Stimulated activated CD8-positive, alpha-beta memory T cell treated with anti-CD3 and anti-CD28 coated beads, Interleukin-4, amount 100 ng/mL, for 24 hours (primary cell): ENCODE measurements around the gene ADGRA1.

Source experiments
- DNase-seq: peaks from one replicate; pipeline ENCODE4 v3.0.0-alpha.2; 2020; ENCODE audit warnings: low read depth

ADGRA1 gene

GRCh38 chr10:133056651-133057178, 31.0 kb upstream of the ADGRA1 start:
- no peak for DNase-seq

DNA sequence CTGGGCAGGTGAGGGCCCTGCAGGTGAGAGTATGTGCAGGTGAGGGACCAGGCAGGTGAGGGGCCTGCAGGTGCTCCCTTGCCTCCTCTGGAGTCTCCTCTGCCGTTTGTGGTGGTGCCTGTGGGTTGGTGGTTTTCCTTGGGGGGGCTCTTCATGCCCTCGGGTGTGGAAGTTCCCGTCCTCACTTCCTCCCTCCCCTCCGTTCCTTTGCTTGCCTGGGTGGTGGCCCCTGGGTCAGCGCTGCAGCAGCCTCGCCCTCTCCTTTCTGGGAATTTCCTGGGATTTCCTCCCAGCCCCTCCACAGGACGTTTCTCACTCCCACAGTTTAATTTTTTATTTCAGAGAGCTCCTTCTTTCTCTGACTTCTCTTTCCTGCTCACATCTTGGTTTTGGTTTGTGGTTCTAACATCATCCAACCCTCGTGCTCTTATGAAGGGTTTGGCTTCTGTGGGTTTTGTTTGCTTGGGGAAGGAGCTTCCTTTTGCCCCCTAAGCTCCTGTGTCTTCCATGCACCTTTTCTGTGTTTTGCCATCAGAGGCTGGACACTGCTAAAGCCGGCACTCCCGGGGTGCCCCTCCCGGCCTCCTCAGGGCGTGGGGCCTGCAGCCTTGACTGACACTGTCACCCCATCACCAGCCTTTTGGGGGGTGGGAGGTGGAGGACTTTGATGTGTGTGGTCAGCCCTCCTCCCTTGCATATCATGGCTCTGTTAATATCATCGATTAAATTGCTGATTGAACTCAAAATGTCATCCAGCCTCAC, 29.2 kb upstream of the ADGRA1 start:
- DNase-seq, result no peak

GRCh38 chr10:133059093-133059470, 28.6 kb upstream of the ADGRA1 start:
- no peak for DNase-seq

DNA sequence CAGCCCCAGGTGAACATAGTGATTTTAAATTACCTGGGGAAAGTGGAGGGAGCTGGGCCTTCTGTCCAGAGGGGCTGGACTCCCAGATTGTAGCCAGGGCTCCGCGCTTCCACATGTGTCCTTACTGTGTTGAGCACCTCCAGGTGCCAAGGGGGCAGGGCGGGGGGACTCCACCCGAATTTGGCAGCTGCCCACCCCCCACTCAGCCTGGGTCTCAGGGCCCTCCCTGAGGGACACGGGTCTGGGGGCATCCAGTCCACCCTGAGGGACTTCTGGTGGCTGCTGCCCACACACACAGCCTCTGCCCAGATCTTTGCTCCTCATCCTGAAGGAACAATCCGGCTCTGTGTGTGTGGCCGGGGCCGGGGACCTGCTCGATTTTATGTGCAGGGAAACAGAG, 28.2 kb upstream of the ADGRA1 start:
- DNase-seq, result no peak

DNA sequence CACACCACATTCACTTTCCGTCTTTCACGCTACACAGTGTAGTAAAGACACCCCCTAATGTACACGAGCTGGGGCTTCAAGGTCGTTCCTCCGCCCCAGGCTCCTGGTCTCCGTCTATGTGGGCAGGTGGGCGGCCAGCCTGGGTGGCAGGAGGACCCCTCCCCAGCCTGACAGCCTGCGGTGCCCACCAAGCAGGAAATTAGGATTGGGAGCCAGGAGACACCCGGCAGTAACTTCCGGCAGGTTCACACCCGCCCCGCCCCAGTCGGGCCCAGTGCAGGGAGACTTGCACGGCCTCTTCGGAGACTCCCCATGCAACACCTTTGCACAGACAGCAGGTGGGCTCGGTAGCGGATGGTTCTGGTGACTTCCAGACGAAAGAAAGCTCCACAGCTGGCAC, 27.7 kb upstream of the ADGRA1 start:
- DNase-seq, result no peak

DNA sequence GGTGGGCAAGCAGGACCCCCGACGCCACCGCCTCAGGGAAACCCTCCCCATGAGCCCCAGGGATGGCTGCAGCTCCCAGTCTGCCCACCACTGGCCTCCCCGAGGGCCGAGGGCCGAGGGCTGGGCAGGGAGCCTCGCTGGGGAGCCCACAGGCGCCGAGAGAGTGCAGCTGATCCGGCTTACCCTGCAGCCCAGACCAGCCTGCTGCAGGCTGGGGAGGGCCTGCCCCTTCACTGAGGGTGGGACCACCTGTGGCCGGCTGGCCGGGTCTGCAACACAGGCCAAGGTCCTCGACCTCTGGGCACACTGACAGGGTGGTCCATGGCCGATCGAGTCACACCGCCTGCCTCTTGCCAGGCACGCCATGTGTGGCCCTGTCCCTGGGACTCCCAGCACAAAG, 27.3 kb upstream of the ADGRA1 start:
- DNase-seq, result no peak

- no peak for DNase-seq
Measured at GRCh38 chr10:133060881-133061280, 26.8 kb upstream of the ADGRA1 start.

DNA sequence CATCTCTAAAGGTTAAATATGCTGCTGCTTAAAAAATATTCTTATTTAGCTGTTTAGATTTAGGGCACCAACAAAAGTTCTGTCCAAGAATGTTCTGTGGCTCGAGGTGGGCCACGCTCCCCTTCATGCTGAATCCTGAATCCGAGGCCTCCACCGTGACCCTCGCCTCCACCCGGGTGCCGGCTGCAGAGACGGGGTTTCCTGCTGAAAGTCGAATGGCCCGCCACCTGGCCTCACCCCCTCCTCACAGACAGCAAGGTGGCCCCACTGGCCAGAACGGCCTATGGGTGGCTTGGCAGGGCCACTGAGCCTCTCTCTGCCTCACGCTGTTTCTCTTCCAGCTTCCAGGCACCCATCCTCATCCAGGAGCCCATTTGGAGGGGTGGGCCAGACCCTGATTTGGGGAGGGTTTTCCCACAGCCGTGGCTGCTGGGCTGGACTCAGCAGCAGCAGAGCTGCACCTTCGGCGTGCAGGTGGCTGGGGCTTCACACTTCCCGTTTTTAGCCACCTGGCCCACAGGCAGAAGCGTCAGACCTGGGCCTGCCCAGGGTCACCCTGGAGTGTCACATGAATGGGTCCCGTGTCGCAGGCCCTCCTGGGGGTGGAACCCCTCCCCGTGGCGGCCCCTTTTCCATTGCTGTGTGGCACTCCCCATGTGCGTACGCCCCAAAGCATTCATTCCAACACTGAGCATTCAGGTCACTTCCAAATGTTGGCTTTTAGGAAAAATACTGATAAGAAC, 26.3 kb upstream of the ADGRA1 start:
- no peak for DNase-seq

DNA sequence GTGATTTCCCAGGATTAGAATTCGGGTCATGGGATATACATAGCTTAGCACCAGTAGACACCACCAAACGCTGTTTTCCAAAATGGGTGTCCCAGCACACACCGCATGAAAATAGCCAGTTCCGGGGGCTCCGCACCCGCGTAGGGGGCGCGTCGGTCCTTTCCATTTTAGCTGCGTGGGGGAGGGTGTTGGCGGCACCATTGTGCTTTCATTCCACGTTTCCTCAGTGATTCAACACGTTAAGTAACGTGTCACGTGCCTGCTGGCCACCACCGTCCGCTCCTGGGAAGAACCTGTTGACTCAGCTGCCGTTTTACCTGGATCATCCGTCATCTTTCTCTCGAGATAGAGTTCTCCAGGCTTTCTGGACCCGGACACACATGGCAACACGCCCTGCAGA, 25.6 kb upstream of the ADGRA1 start:
- DNase-seq, result no peak

- no peak for DNase-seq
Measured at GRCh38 chr10:133062635-133063034, 25.1 kb upstream of the ADGRA1 start.

DNA sequence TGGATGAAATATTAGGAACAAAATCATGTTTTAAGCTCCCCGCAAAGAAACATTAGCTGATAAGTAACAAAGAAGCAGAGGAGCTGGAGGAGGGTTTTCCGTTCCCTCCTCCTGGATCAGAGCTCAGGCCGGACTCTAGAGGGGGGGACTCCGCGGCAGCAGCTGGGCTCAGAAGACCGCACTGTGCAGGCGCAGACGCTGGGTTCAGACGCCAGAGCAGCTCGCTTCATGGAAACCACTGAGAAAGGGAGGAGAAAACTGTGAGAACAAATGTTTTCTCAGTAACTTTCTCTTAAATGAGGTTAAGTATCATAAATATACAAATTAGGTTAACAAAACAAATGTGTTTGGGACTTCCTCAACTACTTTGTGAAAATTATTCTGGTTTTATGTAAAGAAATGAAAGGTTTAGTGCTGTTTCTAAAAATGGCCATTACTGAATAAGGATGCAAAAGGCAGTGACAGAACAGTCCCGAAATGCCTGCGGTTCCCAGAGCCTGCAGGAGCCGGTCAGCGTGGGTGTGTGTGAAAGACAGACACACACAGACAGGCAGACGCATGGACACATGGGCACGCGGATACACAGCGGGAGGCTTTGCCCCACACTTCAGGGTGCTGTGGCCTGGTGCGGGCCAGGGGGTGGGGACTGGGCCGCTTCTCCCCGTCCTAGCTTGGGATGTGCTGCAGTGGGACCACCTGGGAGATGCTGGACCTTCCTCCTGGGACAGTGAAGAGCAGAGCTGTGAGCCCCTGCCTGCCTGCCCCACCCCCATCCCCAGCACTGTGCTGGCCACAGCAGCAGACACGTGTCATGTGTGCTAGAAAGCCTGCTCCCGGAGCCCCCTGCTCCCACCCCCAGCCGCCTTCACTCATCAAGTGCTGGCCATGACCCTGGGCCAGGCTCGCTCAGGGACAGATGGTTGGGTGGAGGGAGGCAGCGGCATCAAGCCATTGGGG, 20.3 kb upstream of the ADGRA1 start:
- DNase-seq, result no peak

GRCh38 chr10:133068111-133069032, 19.4 kb upstream of the ADGRA1 start:
- no peak for DNase-seq

- no peak for DNase-seq
Measured at GRCh38 chr10:133069033-133069525, 18.6 kb upstream of the ADGRA1 start.

GRCh38 chr10:133070405-133070804, 17.3 kb upstream of the ADGRA1 start:
- no peak for DNase-seq

- DNase-seq, result no peak
Measured at GRCh38 chr10:133070810-133071209, 16.9 kb upstream of the ADGRA1 start.

DNA sequence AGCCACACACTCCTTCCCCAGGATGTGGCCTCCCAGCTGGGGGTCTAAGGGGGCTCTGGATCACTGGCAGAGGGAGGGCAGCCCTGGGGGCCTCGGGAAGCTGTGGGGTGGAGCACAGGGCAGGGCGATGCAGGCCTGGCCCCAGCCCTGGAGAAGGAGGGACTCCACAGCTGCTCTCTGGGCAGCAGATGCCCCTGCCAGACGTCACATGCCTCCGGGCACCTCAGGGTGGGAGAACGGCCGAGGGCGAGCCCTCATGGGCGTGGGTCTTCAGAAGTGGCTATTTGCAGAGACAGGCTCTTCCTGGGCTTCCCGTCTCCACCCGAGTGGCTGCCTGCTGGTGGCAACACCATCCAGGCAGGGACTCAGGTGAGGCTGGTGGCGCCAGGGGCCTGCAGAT, 16.0 kb upstream of the ADGRA1 start:
- no peak for DNase-seq

- no peak for DNase-seq
Measured at GRCh38 chr10:133072196-133072595, 15.5 kb upstream of the ADGRA1 start.

- no peak for DNase-seq
Measured at GRCh38 chr10:133072720-133073390, 14.9 kb upstream of the ADGRA1 start.

DNA sequence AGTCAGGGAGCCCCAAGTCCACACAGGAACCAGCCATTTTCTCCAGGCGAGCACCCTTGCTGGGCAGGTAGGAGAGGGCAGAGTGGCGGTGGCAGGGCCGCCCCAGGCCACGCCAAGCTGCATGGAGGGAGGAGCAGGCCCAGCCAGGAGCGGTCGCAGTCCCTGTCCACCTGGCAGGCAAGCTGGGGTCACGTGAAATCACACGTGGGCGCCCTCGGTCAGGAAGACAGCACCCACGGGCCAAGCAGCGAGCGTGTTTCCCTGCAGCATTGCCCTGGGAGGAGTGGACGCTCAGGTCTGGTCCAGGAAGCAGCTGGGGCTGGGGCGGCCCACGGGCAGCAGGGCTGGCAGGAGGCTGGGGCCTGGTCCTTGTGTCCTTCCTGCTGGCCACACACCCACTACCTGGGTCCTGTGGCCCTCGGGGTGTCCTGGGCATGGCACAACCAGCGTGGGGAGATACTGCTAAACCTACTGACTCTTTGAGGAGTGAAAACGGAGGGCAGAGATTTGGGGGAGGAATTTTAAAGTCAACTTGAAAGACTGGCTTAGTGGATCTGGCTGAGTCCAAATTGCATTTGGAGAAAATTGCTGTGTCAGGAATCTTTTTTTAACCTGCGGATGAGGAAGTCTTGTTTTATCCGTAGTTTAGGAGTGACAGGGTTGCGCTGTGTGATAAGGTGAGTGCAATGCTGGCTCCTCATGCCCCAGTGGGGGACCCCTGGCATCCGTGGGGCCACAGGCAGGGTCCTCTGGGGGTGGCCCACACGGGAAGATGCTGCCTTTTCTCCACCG, 12.2 kb upstream of the ADGRA1 start:
- DNase-seq, result no peak
